Endothelial cell of umbilical vein (primary cell): ENCODE measurements around the gene FHDC1. TPM values are rescaled to one million over a fixed set of nuclear protein-coding genes. Genes with fewer than 3 reads are reported as not detected.

Experiments used
- BruUV-seq: library from RNA; stranded (reverse); fragments of 400-500 nt; replicated peaks from 2 replicates; lab custom pipeline; 2021; lab: Mats Ljungman, UMichigan
- CTCF ChIA-PET: fragments of 300-600, 350-600 bp; sonication (Branson Sonifier 250); formaldehyde crosslinking; loops from one replicate; lab custom pipeline; 2021; ENCODE audit warnings: antibody characterized with exemption, inconsistent platforms; lab: Charles Lee
- POLR2A ChIA-PET: fragments of 300-600, 350-600 bp; sonication (Branson Sonifier 250); formaldehyde crosslinking; loops from one replicate; lab custom pipeline; 2021; ENCODE audit warnings: antibody characterized with exemption, inconsistent platforms; lab: Charles Lee
- DNase-seq: peaks from one replicate; pipeline ENCODE4 v3.0.0-alpha.2; 2011; ENCODE audit warnings: low read depth, low spot score
- FAIRE-seq: peaks from 2 replicates; lab custom pipeline; 2011; peaks lifted over from hg19 to GRCh38; lab: Jason Lieb, UNC
- H2AFZ ChIP-seq: 2 replicates; pipeline ENCODE4 v1.6.0; 2012; ENCODE audit warnings: low read depth, low read length, control low read depth, inconsistent platforms
- H3K27ac ChIP-seq: 2 replicates; pipeline ENCODE4 v1.5.1; 2011; ENCODE audit warnings: low read depth, mild to moderate bottlenecking, control low read depth, low read length, moderate library complexity; ENCODE audit not compliant: insufficient read depth
- H3K27me3 ChIP-seq, 2 experiments: 2 replicates each; pipeline versions ENCODE4 v1.6.0 to v1.6.1; 2011; ENCODE audit warnings: low read length in 2 of 2, mixed read lengths in 1 of 2; ENCODE audit not compliant: control insufficient read depth in 2 of 2, insufficient read depth in 2 of 2
- H3K36me3 ChIP-seq, 2 experiments: 2 replicates in 1 of 2; 3 replicates in 1 of 2; pipeline ENCODE4 v1.5.1; 2011; ENCODE audit warnings: low read length in 2 of 2, mild to moderate bottlenecking in 1 of 2, moderate library complexity in 1 of 2; ENCODE audit not compliant: control insufficient read depth in 2 of 2, insufficient read depth in 2 of 2; ENCODE audit errors: extremely low read depth in 1 of 2
- H3K4me1 ChIP-seq: 3 replicates; pipeline ENCODE4 v1.5.1; 2011; ENCODE audit warnings: mild to moderate bottlenecking, low read length; ENCODE audit not compliant: control insufficient read depth, insufficient read depth; ENCODE audit errors: extremely low read depth
- H3K4me2 ChIP-seq: 2 replicates; pipeline ENCODE4 v1.6.1; 2011; ENCODE audit warnings: low read length, control low read depth, mixed read lengths; ENCODE audit not compliant: insufficient read depth
- H3K4me3 ChIP-seq, 3 experiments: fragments of 200-600 bp in 1 of 3; sonication (generic), shearing (Covaris generic) in 1 of 3; replicated peaks in 1 of 3; 2 replicates each; pipeline ENCODE4 v1.5.1; 2011 to 2016; ENCODE audit warnings: control low read depth in 3 of 3, low read length in 3 of 3, mild to moderate bottlenecking in 2 of 3, inconsistent platforms in 1 of 3, low read depth in 1 of 3, moderate library complexity in 1 of 3; ENCODE audit not compliant: insufficient read depth in 1 of 3
- H3K79me2 ChIP-seq: 2 replicates; pipeline ENCODE4 v1.6.0; 2012; ENCODE audit warnings: low read length, inconsistent platforms; ENCODE audit not compliant: control insufficient read depth, insufficient read depth
- H3K9ac ChIP-seq: replicated peaks from 2 replicates; pipeline ENCODE3; 2011; ENCODE audit warnings: low read length, control low read depth; ENCODE audit not compliant: insufficient read depth; ENCODE audit errors: extremely low read depth
- H3K9me1 ChIP-seq: replicated peaks from 3 replicates; pipeline ENCODE4 v1.6.0; 2011; ENCODE audit warnings: mild to moderate bottlenecking, low read length; ENCODE audit not compliant: control insufficient read depth, insufficient read depth; ENCODE audit errors: extremely low read depth
- H3K9me3 ChIP-seq: replicated peaks from 2 replicates; pipeline ENCODE4 v1.5.1; 2012; ENCODE audit warnings: low read length, inconsistent platforms; ENCODE audit not compliant: control insufficient read depth, insufficient read depth
- H4K20me1 ChIP-seq: replicated peaks from 2 replicates; pipeline ENCODE3; 2011; ENCODE audit warnings: mild to moderate bottlenecking, low read length; ENCODE audit not compliant: control insufficient read depth, insufficient read depth; ENCODE audit errors: extremely low read depth
- CTCF ChIP-seq, 2 donors: IDR thresholded peaks; 1 replicate in 1 of 2; 2 replicates in 1 of 2; pipeline ENCODE4 v1.5.1; 2011; ENCODE audit warnings: low read length in 2 of 2, mild to moderate bottlenecking in 2 of 2, moderate library complexity in 2 of 2, control low read depth in 1 of 2, inconsistent platforms in 1 of 2, low read depth in 1 of 2; ENCODE audit not compliant: insufficient read depth in 1 of 2; ENCODE audit errors: extremely low read depth in 1 of 2
- EZH2 ChIP-seq: IDR thresholded peaks from 2 replicates; pipeline ENCODE4 v1.6.1; 2012; ENCODE audit warnings: borderline replicate concordance, low read depth, mild to moderate bottlenecking, moderate library complexity, low read length, inconsistent platforms; ENCODE audit not compliant: severe bottlenecking
- FOS ChIP-seq: IDR thresholded peaks from 2 replicates; pipeline ENCODE4 v1.6.1; 2011; ENCODE audit warnings: mild to moderate bottlenecking, low read length, moderate library complexity, borderline replicate concordance; ENCODE audit not compliant: insufficient read depth
- GATA2 ChIP-seq: IDR thresholded peaks from 2 replicates; pipeline ENCODE4 v1.7.0; 2011; ENCODE audit warnings: low read depth, mild to moderate bottlenecking, moderate library complexity, mixed read lengths, low read length; ENCODE audit not compliant: insufficient read length, insufficient read depth
- MAX ChIP-seq: IDR thresholded peaks from 2 replicates; pipeline ENCODE4 v1.6.1; 2011; ENCODE audit not compliant: insufficient read depth, insufficient read length
- MYC ChIP-seq: IDR thresholded peaks from one replicate; pipeline ENCODE4 v1.6.1; 2011; ENCODE audit warnings: mild to moderate bottlenecking, low read depth, low read length
- POLR2A ChIP-seq: IDR thresholded peaks from 2 replicates; pipeline ENCODE4 v1.6.1; 2012; ENCODE audit warnings: low read depth, mild to moderate bottlenecking, control low read depth, low read length
- dilution Hi-C: fragments of 300-500 bp; cut with MboI; formaldehyde crosslinking; loops from one replicate; pipeline ENCODE4 v1.15.0; 2019; ENCODE audit warnings: low sequenced_read_pairs; ENCODE audit not compliant: extremely low pct_ligation_motif_present
- intact Hi-C: fragments of 100-400 bp; cut with micrococcal nuclease; formaldehyde crosslinking; loops from one replicate; pipeline ENCODE4 v1.10.0; 2022
- polyA plus RNA-seq, 4 experiments: library from polyadenylated mRNA; depleted of rRNA in 3 of 4; stranded (reverse) in 3 of 4; unstranded in 1 of 4; fragments of >200 nt; gene quantifications; 2 replicates each; pipeline versions ENCODE4 v1.2.1 to v1.2.3, GENCODE V29; 2011 to 2012; ENCODE audit warnings: missing spikeins in 1 of 4
- total RNA-seq: library from RNA; stranded (reverse); gene quantifications from 2 replicates; pipeline ENCODE4 v1.2.3, GENCODE V29; 2021

The FHDC1 gene
- total and polyA plus RNA-seq, 2 donors (not counting 3 experiments of a cell fraction or from before 2014, with no cell fraction given), result 0.03 to 0.18 TPM

GRCh38 chr4:152983221-152983620, 47.1 kb downstream of the FHDC1 start:
- H2AFZ ChIP-seq, result no peak overlapping the region
- no peak for FAIRE-seq
- H3K4me3 ChIP-seq, result no peak overlapping the region
- no TSS peak for BruUV-seq
- no peaks in the 10 kb centered on the region for H3K4me1 ChIP-seq
- dilution Hi-C loops, result no loop called here
- peaks cover 0 to 2% of the 10 kb centered on the region in 2 experiments for H3K27me3 ChIP-seq
- no peaks in the 10 kb centered on the region for H3K9me3 ChIP-seq
- H3K79me2 ChIP-seq, result no peaks in the 10 kb centered on the region
- TF ChIP-seq POLR2A, result no peak
- no peak for TF ChIP-seq MAX
- TF ChIP-seq MYC, result no peak
- no peak for TF ChIP-seq FOS
- TF ChIP-seq GATA2, result no peak
- intact Hi-C loops, result no loop called here
- ChIA-PET CTCF (interaction anchor here (1.7 kb wide), 1 partner anchor 9 kb away, joined by 6 read pairs; no protein-coding TSS in a partner anchor), POLR2A (no interaction called here)
- no peak overlapping the region for H3K27ac ChIP-seq
- H3K9me1 ChIP-seq, result no peaks in the 10 kb centered on the region
- no peaks in the 10 kb centered on the region for H3K36me3 ChIP-seq
- H3K4me2 ChIP-seq, result no peak overlapping the region
- no peak for DNase-seq
- H3K9ac ChIP-seq, result no peak overlapping the region
- no peaks in the 10 kb centered on the region for H4K20me1 ChIP-seq

GRCh38 chr4:152983774-152984411, 47.8 kb downstream of the FHDC1 start:
- intact Hi-C loops (no loop called here), dilution Hi-C loops (no loop called here)
- H3K4me1 ChIP-seq, result no peaks in the 10 kb centered on the region
- BruUV-seq, result no TSS peak
- FAIRE-seq, result no peak
- H3K9ac ChIP-seq, result no peak overlapping the region
- H2AFZ ChIP-seq, result no peak overlapping the region
- H3K79me2 ChIP-seq, result no peaks in the 10 kb centered on the region
- H3K4me3 ChIP-seq, result no peak overlapping the region
- TF ChIP-seq MYC, result no peak
- no peak for TF ChIP-seq EZH2
- TF ChIP-seq GATA2, result no peak
- no peak for TF ChIP-seq CTCF (IDR thresholded peaks at IDR 0.05; ENCODE audit: extremely low read depth in 1 of 2, insufficient read depth in 1 of 2, low read depth in 1 of 2, low read length in 2 of 2)
- no peaks in the 10 kb centered on the region for H3K9me1 ChIP-seq
- H3K36me3 ChIP-seq, result no peaks in the 10 kb centered on the region
- no peaks in the 10 kb centered on the region for H4K20me1 ChIP-seq
- no peak for DNase-seq
- peaks cover 0 to 2% of the 10 kb centered on the region in 2 experiments for H3K27me3 ChIP-seq
- no peak overlapping the region for H3K27ac ChIP-seq
- H3K9me3 ChIP-seq, result no peaks in the 10 kb centered on the region
- no peak overlapping the region for H3K4me2 ChIP-seq
- ChIA-PET CTCF (interaction anchor here (1.7 kb wide), 1 partner anchor 9 kb away, joined by 6 read pairs; no protein-coding TSS in a partner anchor), POLR2A (no interaction called here)
